Ascending aorta (tissue), 2 donors: ENCODE measurements around the gene FHIT. TPM values are rescaled to one million over a fixed set of nuclear protein-coding genes. Genes with fewer than 3 reads are reported as not detected.

Source experiments
- DNase-seq, 2 donors: peaks; one replicate each; pipeline ENCODE4 v3.0.0-alpha.2; 2019; ENCODE audit warnings: low spot score in 2 of 2
- H3K27ac ChIP-seq, 2 donors: fragments of 200-600 bp; sonication (generic); one replicate each; pipeline ENCODE4 v1.5.1; 2016 to 2017; ENCODE audit warnings: mild to moderate bottlenecking in 1 of 2
- H3K27me3 ChIP-seq: fragments of 200-600 bp; sonication (generic); one replicate; pipeline ENCODE4 v1.5.1; 2017
- H3K36me3 ChIP-seq, 2 donors: fragments of 200-600 bp; sonication (generic); one replicate each; pipeline ENCODE4 v1.5.1; 2016
- H3K4me1 ChIP-seq, 2 donors: fragments of 200-600 bp; sonication (generic); one replicate each; pipeline ENCODE4 v1.5.1; 2016 to 2017; ENCODE audit warnings: mild to moderate bottlenecking in 1 of 2
- H3K4me3 ChIP-seq, 2 donors: fragments of 200-600 bp; sonication (generic); one replicate each; pipeline ENCODE4 v1.5.1; 2016 to 2017; ENCODE audit warnings: mild to moderate bottlenecking in 1 of 2
- H3K9me3 ChIP-seq, 2 donors: fragments of 200-600 bp; sonication (generic); one replicate each; pipeline ENCODE4 v1.5.1; 2016
- CTCF ChIP-seq, 3 experiments: fragments of 200-600 bp in 2 of 3; fragments of 450-650 bp in 1 of 3; sonication (generic) in 2 of 3; IDR thresholded peaks; one replicate each; pipeline ENCODE4 v1.5.1; 2016 to 2019; ENCODE audit warnings: antibody characterized with exemption in 3 of 3, mild to moderate bottlenecking in 1 of 3, moderate library complexity in 1 of 3
- intact Hi-C: fragments of 100-400 bp; cut with DNase I; formaldehyde crosslinking; loops from one replicate; pipeline ENCODE4 v1.15.1; 2023
- total RNA-seq: library from RNA; depleted of rRNA; stranded (reverse); fragments of >200 nt; gene quantifications from one replicate; pipeline ENCODE4 v1.1.0, GENCODE V29; 2016

Gene FHIT
- total RNA-seq, 1 donor from 2014 or later = 0.21 TPM

GRCh38 chr3:60424942-60425341, 826.3 kb downstream of the FHIT start:
- no peak overlapping the region for H3K27ac ChIP-seq
- TF ChIP-seq CTCF (IDR thresholded peaks at IDR 0.05) = no peak
- H3K27me3 ChIP-seq = no peaks in the 10 kb centered on the region
- no peaks in the 10 kb centered on the region for H3K36me3 ChIP-seq
- no peak overlapping the region for H3K4me3 ChIP-seq
- H3K9me3 ChIP-seq = no peaks in the 10 kb centered on the region
- no peaks in the 10 kb centered on the region for H3K4me1 ChIP-seq
- DNase-seq = no peak
- intact Hi-C loops = no loop called here

- no peak overlapping the region for H3K27ac ChIP-seq
- intact Hi-C loops = no loop called here
- H3K4me1 ChIP-seq = no peaks in the 10 kb centered on the region
- no peak for DNase-seq
- no peak for TF ChIP-seq CTCF (IDR thresholded peaks at IDR 0.05)
- H3K4me3 ChIP-seq = no peak overlapping the region
- H3K27me3 ChIP-seq = no peaks in the 10 kb centered on the region
- H3K36me3 ChIP-seq = no peaks in the 10 kb centered on the region
- H3K9me3 ChIP-seq = no peaks in the 10 kb centered on the region
Observed at GRCh38 chr3:60424034-60424433, 827.2 kb downstream of the FHIT start.

GRCh38 chr3:60423556-60423955, 827.7 kb downstream of the FHIT start:
- Histone ChIP-seq H3K9me3 (no peaks in the 10 kb centered on the region), H3K27me3 (no peaks in the 10 kb centered on the region), H3K36me3 (no peaks in the 10 kb centered on the region), H3K4me3 (no peak overlapping the region), H3K4me1 (no peaks in the 10 kb centered on the region), H3K27ac (no peak overlapping the region)
- DNase-seq = no peak
- intact Hi-C loops = no loop called here
- no peak for TF ChIP-seq CTCF (IDR thresholded peaks at IDR 0.05)

- no peaks in the 10 kb centered on the region for H3K4me1 ChIP-seq
- TF ChIP-seq CTCF (IDR thresholded peaks at IDR 0.05) = no peak
- no peak overlapping the region for H3K27ac ChIP-seq
- H3K27me3 ChIP-seq = no peaks in the 10 kb centered on the region
- H3K9me3 ChIP-seq = no peaks in the 10 kb centered on the region
- DNase-seq = no peak
- intact Hi-C loops = no loop called here
- H3K36me3 ChIP-seq = no peaks in the 10 kb centered on the region
- H3K4me3 ChIP-seq = no peak overlapping the region
Observed at GRCh38 chr3:60421749-60422446, 829.4 kb downstream of the FHIT start.

- no peaks in the 10 kb centered on the region for H3K27me3 ChIP-seq
- no peaks in the 10 kb centered on the region for H3K9me3 ChIP-seq
- intact Hi-C loops = no loop called here
Observed at GRCh38 chr3:60417576-60417975, 833.7 kb downstream of the FHIT start.

More at GRCh38 chr3:60417576-60417975, 833.7 kb downstream of the FHIT start:
- Histone ChIP-seq H3K4me3 (no peak overlapping the region), H3K36me3 (no peaks in the 10 kb centered on the region), H3K27ac (no peak overlapping the region), H3K4me1 (no peaks in the 10 kb centered on the region)
- no peak for DNase-seq
- no peak for TF ChIP-seq CTCF (IDR thresholded peaks at IDR 0.05)
